Esophagus muscularis mucosa (tissue), 3 donors: ENCODE results near the gene TEDC1.

Experiments
- CTCF ChIP-seq, 3 experiments: fragments of 200-600 bp in 2 of 3; fragments of 450-650 bp in 1 of 3; sonication (generic) in 2 of 3; IDR thresholded peaks; one replicate each; pipeline ENCODE4 v1.5.1; 2017 to 2019; ENCODE audit warnings: antibody characterized with exemption in 3 of 3, mild to moderate bottlenecking in 2 of 3, moderate library complexity in 1 of 3
- POLR2A ChIP-seq: fragments of 450-650 bp; IDR thresholded peaks from one replicate; pipeline ENCODE4 v1.6.1; 2017; ENCODE audit warnings: antibody characterized with exemption, moderate library complexity, mild to moderate bottlenecking, low read depth
- POLR2AphosphoS5 ChIP-seq, 2 donors: sonication (generic); formaldehyde crosslinking; IDR thresholded peaks; one replicate each; pipeline ENCODE4 v1.6.1; 2017; ENCODE audit warnings: antibody characterized with exemption in 2 of 2

DNA sequence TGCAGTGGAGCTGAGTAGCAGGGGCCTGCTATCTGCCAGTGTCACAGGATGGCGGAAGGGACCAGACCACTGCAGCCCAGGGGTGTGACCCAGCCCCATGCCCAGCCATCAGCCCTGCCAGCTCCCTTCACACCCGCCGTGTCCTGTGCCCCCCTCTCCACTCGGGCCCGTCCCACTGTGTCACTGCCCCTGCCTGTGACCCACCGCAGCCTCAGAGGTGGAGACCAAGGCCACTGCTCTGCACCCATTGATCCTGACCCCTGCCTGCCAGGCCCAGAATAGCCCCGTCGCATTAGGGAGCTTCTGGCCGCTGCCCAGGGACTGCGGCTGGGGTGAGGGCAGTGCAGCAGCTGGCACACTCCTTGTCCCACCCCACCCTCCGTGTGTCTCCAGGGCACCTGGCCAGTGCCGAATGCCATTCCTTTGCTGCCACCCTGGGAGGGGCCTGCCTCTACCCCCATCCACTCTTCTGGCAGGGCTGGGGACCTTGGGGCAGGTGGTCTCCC is 18.5 kb upstream of the TEDC1 start:
- TF ChIP-seq POLR2AphosphoS5 (IDR thresholded peaks at IDR 0.05), result peak in 1 of 2 donors; percentile 5
- peak in 1 of 3 experiments; percentile 21 for TF ChIP-seq CTCF (IDR thresholded peaks at IDR 0.05)
- no peak for TF ChIP-seq POLR2A
